ENCODE results near the gene TOPBP1. TPM values are rescaled to one million over a fixed set of nuclear protein-coding genes. Genes with fewer than 3 reads are reported as not detected.
"Not testable (repeated sequence)": the region's sequence is repeated elsewhere in the genome, so short reads cannot be mapped to it uniquely, and the experiment has no call there.

TOPBP1 gene
- 53.5 and 56.8 TPM in 2 replicates for total RNA-seq (2014; rRNA removed; shearing (Covaris generic))

DNA sequence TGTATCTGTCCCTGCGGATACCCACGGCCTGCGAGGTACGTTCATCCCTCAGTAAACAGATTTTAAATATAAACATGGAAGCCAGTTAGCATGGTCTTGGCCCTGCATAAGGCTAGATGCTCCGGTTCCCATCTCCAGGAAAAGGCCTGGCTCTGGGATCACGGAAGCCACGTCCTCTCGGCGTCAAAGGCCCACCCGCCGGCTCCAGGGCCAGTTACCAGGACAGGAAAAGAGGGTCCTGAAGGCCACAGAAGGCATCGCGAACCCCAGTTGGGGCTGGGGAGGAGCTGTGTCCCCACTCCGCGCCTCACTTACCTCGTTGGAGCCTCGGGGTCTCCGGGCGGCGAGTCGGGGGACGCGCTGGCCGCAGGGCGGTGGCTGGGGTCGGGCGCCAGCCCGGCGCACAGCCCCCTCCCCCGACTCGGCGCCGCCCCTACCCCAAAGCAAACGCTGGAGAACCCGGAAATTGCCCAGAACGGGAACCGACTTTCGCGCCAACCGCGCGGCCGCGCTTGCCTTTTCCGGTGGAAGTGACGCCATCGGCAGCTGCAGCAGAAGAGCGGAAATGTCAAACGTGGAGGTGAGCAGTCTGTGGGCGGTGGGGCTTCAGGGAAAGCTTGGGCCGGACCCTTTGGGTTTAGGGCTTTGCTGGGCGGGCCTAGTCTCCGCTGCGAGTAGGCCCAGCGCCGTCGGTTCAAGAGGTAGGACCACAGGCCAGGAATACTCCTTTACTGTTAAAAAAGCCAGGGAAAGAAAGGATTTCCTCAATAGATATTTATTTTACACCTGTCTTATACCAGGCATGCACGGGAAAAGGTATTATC lies at the start of gene TOPBP1:
Gene TOPBP1, minus strand, starts transcription at position 488 of the 824 bp plus-strand sequence. CDS start 814 bp downstream, outside the sequence.
- DNase-seq (ENCODE audit: low read depth) = peak; percentile 86

DNA sequence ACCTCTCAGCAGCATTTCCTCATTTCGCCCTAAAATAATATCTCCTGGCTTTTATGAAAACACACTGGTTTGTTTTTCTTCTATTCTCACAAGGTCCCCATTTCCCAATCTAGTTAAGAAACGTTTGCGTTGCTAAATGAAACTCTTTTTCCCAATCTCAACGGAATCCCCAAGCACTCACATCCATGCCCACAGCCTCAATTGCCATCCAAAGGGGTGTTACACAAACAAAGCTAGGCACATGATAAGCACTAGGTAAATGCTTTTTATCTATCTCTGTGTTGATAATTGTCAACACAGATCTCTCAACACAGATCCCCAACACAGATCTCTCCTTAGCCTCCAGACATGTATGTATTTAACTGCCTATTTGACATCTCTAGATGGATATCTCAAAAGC lies 49.3 kb upstream of the TOPBP1 start:
- DNase-seq (ENCODE audit: low read depth) = no peak

DNA sequence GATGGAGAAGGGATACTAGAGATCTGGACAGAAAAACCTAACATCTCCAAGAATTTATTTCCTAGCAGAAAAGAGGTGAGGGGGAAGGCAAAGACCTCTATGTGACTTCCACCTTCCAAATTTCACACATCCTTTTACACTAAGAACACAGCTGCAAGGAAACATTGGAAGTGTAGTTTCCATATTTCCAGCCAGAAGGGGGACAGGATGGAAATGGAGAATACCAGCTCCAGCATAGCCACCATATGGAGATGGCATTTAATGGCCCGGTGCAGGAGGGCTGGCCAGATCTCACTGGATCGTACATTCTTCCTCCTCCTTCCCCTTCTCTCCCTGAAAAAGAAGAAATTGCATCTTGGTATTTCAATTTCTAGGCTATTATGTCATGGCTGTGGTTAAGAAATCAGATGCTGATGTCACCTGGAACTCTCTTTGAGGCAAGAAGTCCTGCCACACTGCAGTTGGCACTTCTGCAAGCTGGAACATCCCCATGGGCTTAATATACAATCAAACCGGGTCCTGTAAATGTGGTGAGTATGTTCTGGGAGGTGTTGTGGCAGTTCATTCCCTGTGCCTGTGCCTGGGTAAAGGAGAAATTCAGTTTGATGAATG lies 47.5 kb upstream of the TOPBP1 start:
- no peak for DNase-seq (ENCODE audit: low read depth)

DNA sequence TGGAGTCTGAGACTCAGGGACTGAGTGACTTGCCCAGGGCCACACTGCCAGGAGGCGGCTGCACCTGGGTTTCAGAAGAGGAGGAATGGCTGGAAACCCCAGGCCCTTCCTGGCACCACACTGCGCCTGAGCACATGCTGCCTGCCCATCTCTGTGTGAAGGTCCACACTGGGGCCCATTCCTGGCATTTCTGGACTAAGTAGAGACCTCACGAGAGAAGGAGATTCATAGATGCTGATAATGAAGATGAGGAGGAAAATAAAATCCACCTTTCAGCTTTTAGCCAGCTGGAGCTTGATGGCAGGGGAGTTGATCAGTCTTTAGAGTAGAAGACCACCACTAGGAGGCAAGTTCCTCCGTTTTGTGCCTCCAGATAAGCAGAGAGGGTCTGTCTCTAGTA lies 44.3 kb upstream of the TOPBP1 start:
- no peak for DNase-seq (ENCODE audit: low read depth)

DNA sequence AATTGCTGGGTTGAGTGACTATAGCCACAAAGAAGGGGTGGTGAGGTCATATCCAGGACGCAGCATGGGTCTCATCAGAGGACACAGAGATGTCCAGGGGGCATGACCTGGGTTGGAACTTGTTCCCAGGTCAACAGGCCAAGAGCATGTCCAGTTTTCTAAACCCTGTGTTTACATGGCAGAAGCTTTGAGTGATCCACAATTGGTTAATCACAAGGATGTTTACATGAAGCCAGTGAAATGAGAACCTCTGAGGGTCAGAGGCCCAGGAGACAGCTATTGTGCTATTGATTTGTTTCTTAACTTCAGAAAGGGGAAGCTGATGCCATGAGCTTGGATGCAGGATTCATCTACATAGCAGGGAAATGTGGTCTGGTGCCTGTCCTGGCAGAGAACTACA lies 42.2 kb upstream of the TOPBP1 start:
- no peak for DNase-seq (ENCODE audit: low read depth)

DNA sequence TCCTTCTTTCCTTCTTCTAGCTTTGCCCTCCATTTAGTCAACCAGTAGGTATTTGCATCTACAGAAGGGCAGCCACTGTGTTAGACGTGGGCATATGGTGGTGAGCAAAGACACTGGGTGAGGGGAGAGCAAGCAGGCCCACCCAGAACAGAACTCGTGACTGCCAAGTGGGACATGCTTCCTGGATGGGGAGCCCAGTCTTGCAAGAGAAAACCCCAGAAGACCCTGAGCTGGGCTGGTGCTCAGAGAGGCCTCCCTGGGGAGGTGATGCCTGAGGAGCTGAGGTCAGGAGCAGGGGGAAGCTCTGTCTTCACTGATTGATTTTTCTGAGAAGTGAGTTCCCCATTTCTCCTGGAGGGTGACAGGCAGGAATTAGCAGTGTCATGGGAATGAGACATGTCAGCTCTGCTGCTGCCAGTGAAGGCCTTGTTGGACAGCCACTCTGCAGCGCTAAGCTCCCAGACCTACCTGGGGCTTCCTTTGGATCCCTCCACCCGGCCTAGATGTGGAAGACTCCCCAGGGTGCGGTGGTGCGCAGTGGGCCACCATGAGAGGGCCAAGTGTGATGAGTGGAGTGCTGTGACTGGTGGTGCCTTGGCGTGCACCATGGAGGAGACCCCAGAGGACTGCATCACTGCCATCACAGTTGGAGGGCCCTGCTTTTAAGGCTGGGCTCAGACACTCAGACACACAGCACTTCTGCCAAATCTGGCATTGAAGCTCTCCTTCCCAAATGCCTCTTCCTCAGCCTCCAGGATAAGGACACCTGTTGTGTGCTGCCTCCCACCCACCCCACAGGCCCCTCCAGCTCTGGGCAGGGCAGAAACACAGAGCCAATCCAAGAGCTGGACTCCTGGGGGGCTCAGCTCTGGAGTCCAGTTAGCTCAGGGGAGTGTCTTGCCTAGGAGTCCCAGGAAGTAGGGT lies 40.0 kb upstream of the TOPBP1 start:
- DNase-seq (ENCODE audit: low read depth) = no peak

DNA sequence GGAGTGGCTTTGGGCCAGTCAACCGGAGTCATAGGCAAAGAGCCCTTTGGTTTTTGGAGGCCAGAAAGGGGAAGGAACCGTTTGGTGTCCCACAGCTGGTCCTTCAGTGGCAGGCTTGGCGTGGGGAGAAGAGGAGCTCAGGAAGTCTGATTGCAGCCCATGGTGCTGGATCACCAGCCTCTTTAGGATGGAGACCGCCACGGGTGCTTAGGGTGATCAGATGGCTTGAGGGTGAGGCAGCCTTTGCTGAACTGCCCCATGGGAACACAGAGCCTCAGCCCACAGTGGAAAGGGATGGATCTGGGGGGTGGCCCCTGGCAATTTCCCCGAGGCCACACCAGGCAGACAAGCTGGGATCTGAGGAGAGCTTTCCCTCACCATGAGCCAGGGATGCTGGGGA lies 38.6 kb upstream of the TOPBP1 start:
- DNase-seq (ENCODE audit: low read depth) = no peak

DNA sequence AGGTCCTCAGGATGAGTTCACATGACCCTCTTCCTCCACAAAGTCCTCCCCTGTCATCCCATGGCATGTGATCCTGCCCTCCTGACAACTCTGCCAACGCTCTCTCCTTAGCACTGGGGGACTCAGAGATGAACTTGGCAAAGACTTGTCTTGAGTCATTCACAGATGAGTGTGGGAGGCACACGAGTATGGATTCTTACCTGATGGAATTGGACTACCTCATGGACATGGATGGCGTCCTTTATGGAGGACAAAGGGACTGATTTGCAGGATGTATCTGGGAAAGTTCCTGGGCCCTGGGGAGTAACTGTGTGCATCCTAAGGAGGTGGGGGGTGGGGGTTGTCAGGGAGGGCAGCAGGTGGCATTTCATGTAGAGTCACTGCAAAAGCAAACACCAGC lies 38.2 kb upstream of the TOPBP1 start:
- no peak for DNase-seq (ENCODE audit: low read depth)

DNA sequence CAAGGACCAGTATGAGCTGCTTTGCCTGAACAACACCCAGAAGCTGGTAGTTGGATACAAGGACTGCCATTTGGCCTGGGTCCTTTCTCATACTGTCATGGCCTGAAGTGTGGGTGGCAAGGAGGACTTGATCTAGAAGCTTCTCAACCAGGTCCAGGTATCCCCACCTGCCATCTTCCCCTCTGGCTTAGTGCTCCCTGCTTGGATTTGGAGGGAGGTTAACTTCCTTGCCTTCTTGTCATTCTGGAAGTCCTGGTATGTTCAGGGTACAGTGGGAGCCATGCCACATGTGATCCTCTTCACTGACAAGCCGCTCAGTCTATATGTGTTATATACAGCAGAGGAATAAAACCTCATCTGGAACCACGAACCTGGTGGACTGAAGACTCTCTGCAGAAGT lies 37.7 kb upstream of the TOPBP1 start:
- no peak for DNase-seq (ENCODE audit: low read depth)

DNA sequence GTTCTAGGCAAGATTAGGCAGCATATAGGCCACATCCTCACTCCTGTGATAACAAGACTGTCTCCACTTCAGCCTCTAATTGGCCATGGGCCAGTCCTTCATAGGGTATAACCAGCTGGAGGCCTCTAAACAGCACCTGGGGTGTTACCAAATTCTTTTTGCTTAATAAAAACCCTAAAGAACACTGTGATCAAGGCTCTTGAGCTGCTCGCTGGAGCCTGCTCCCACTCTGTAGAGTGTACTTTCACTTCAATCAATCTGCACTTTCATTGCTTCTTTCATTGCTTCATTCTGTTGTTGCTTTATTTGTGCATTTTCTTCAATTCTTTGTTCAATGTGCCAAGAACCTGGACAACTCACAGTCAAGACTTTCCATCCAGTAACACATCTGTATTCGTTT lies 36.2 kb upstream of the TOPBP1 start:
- no peak for DNase-seq (ENCODE audit: low read depth)

DNA sequence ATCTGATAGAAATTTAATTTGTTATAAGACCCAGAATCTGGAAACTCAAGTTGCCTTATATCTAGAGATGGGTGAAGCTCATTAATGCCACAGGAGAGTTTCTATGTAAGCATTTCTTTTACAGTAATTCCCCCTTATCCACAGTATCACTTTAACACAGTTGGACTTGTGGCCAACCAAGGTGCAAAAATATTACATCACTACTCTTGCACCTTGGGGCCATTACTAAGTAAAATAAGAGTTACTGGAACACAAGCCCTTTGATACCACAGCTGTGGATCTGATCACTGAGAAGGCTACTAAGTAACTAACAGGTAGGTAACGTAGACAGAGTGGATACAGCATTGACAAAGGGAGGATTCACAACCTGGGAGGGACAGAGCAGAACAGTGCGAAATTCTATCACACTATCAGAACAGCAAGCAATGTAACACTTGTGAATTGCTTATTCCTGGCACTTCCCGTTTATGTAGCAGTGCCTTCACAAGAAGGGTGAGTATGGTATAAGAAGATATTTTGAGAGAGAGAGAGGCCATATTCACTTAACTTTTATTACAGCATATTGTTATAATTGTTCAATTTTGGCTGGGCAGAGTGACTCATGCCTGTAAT lies 33.9 kb upstream of the TOPBP1 start:
- no peak for DNase-seq (ENCODE audit: low read depth)

DNA sequence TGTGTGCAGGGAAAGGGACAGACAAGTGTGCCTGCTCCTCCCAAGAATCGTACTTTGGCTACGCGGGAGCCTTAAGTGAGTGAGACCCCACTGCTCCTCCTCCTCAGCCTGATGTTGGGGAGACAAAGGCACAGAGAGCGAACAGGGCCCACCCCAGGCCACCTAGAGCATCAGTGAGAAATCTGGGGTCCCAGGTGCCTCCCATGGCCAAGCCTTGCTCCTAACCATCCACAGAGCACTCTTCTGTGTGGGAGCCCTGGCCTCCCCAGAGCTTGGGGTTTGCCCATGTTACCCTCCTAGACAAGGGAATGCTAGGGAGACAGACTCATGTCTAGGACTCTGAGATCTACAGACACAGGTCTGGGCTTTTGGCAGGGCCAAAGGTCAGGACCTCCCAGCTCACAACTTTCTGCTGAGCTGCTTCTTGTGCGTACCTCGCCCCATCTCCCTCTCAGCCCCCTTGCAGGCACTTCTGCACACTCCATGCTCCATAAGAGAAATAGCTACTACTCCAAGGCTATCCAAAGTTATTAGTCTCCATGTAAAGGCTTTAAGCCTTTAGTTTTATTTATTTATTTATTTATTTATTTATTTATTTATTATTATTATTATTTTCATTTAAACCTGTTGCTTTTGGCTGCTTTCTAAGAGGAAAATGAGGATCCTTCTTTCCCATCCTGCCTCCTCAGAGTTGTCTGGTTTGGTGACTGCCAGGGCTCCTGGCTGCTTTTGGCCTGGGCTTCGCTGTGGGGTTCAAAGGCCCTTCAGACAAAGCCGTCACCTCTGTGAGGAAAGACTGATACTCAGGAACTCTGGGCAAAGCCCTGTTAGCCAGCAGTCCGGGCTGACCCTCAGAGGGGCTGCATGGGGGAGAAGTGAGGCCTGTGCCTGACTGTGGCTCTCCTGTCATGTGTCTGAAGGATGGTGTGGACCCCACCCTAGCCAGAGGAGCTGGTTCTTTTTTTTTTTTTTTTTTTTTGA lies 32.8 kb upstream of the TOPBP1 start:
- no peak for DNase-seq (ENCODE audit: low read depth)

DNA sequence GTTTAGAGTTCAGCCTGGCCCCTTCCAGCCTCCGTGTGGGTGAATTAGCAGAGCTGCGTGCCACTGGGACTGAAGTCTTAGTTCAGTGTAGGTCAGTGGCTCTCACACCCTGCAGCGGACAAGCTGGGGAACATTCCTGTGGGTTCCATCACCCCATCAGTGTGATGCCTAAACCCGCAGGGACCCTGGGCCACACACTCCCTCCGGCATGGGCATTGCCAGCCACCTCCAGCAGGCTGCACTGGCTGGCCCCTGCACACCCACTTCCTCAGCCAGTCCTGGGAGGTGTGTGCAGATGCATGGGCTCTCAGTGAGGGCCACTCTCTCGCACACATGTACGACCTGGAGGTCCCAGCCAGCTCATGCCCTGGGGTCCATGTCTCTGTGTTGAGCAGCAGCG lies 32.1 kb upstream of the TOPBP1 start:
- DNase-seq (ENCODE audit: low read depth) = peak; percentile 53

DNA sequence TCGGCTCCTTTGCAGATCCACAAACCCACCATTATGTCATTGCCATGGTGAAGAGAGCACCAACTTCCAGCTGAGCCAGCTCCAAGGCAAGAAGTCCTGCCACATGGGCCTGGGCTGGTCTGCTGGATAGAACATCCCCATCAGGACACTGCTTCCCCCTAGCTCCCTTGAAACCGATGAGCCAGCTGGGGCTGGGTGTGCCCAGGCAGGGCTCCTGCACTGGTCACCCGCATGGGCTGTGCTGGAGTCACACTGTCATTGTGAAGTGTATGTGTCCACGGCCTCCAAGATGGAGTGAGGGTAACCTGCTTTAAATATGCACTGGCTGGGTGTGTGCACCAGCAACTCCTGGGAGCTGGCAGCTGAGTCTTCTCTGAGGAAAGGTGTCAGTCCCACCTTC lies 31.0 kb upstream of the TOPBP1 start:
- no peak for DNase-seq (ENCODE audit: low read depth)

DNA sequence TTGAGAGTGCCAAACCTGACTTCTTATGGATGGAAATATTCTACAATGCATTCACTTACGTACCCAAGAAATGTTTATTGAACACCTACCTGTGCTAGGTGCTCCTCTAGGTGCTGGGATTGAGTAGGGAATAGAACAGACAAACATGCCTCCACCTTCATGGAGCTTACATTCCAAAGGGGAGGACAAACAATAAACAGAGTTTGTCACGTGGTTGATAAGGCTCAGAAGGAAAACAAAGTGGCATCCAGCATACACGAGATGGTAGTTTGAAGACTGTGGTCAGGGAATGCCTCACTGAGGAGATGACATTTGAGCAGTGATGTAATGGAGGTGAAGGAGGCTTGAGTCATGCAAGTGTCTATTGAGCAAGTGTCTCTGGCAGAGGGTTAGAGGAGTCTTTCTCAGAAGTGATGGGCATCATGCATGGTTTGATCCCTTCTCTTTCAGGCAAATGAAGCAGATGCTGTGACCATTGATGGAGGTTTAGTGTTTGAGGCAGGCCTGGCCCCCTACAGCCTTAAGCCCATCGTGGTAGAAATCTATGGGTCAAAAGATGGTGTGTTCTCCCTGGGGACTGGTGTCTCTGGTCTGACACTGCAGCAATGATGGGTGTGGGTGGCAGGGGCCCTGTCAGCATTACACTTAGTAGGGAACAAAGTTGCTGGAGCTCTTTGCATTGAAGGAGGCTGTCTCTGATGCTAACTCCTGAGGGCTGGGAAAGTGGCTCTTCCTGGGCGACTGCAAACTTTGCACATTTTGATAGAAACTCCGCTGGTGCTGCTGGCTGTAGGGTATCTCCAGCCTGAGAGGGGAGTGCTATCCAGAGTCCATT lies 29.7 kb upstream of the TOPBP1 start:
- peak; percentile 55 for DNase-seq (ENCODE audit: low read depth)

DNA sequence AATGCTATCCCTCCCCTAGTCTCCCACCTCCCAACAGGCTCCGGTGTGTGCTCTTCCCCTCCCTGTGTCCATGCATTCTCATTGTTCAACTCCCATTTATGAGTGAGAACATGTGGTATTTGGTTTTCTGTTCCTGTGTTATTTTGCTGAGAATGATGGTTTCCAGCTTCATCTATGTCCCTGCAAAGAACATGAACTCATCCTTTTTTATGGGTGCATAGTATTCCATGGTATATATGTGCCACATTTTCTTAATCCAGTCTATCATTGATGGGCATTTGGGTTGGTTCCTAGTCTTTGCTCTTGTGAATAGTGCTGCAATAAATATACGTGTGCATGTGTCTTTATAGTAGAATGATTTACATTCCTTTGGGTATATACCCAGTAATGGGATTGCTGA lies 16.3 kb upstream of the TOPBP1 start:
- not testable (repeated sequence) for DNase-seq (ENCODE audit: low read depth)

DNA sequence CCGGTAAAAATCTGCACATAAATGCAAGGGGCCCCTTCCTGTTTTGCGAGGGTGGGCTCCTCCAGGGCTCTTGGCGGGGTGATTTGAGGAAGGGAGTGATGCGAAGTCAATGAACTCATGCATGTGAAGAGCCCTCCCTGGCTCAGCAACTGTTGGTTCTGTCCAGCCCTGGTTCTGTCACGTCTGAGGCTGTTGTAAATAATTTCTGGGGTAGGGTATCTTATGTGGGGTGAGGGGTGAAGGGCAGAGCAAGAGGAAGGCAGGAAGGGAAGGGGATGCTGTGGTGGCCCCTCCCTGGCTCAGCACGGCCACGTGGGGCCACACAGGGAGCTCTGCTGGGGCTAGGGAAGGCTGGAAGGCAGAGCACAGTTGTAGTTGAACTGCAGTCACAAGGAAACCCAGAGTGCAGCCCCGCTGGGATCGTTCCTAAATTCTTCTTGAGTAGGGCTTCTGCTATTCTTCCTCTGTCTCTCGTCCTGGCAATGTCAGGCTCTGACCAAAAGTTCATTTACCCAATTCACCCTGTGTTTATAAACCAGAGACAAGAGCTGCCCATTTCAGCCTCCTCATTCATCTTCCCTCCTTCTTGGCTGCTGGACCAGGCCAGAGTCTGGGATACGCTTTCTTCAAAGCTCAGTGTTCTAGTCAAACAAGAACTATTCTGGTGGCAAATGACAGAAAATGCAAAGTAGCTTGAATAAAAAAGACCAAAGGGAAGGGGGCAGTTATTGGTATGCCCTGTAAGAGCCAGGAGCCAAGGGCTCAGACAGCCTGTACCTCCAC lies 14.8 kb upstream of the TOPBP1 start:
- no peak for DNase-seq (ENCODE audit: low read depth)

DNA sequence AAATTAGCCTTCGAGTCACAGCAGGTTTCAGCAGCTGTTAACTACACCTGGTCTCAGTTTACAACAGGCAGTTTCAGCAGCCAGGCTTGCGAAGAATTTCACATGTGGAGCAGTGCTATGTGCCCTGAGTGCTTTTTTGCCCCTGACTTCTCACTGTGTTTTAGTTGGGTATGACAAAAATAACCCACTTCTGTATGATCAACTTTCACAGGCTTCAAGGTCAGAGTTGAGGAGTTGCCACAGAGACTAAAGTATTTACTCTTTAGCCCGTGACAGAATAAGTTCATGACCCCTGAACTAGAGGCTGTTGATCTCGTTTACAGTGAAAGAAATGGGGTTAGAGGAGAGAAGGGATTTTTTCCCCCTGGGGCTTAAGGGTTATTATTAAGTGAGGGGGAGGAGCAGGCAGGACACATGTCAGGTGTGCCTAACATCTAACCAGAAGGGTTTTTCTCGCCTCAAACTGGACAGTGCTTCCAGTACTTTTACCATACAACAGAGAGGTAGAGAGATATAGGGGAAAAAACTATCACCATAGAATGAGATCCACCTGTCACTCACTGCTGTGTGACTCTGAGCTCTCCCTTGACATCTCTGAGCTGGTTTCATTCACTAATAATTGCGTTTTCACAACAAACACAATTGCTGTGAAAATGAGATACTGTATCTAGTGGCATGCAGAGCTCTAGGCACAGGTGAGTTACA lies 14.0 kb upstream of the TOPBP1 start:
- DNase-seq (ENCODE audit: low read depth) = no peak
